Colonic mucosa (tissue), 4 donors: ENCODE measurements around the gene PKNOX2. TPM values are rescaled to one million over a fixed set of nuclear protein-coding genes. Genes with fewer than 3 reads are reported as not detected.

Experiments used
- DNase-seq: peaks from one replicate; pipeline ENCODE4 v3.0.0-alpha.2; 2020
- H3K27ac ChIP-seq: fragments of 200-600 bp; one replicate; pipeline ENCODE4 v1.8.0; 2021
- H3K27me3 ChIP-seq: fragments of 200-600 bp; one replicate; pipeline ENCODE4 v1.8.0; 2021
- H3K36me3 ChIP-seq: fragments of 200-600 bp; one replicate; pipeline ENCODE4 v1.8.0; 2021
- H3K4me1 ChIP-seq: fragments of 200-600 bp; one replicate; pipeline ENCODE4 v1.8.0; 2021; ENCODE audit warnings: mild to moderate bottlenecking
- H3K4me3 ChIP-seq: fragments of 200-600 bp; one replicate; pipeline ENCODE4 v1.8.0; 2021
- H3K9ac ChIP-seq, 2 donors: one replicate each; pipeline ENCODE4 v1.7.0; 2013; ENCODE audit warnings: control low read depth in 2 of 2, low read depth in 2 of 2, low read length in 2 of 2
- H3K9me3 ChIP-seq: fragments of 200-600 bp; one replicate; pipeline ENCODE4 v1.8.0; 2021
- intact Hi-C: fragments of 100-400 bp; cut with DNase I; formaldehyde crosslinking; loops from one replicate; pipeline ENCODE4 v1.14.1; 2022
- total RNA-seq, 2 donors: library from RNA; stranded (reverse); fragmentation: NEBNext Ultra II Directional in 1 of 2; extraction: Animal tissue kit (Norgen Biotek cat#: 25700) in 1 of 2; gene quantifications; one replicate each; pipeline ENCODE4 v1.2.1, GENCODE V29; 2021
- TF ChIP-seq, protein P1 (sequence below): fragments of 200-600 bp; IDR thresholded peaks from one replicate; pipeline ENCODE4 v1.8.0; 2022; ENCODE audit warnings: antibody characterized with exemption, mild to moderate bottlenecking
- donor health status: healthy.
- donor health status: DM: no; HTN: no; CAD: no.
- donor health status: DM: no; HTN: no; CAD: no.

Gene PKNOX2
- total RNA-seq, 2 donors from 2014 or later = 0.52 to 1.3 TPM

GRCh38 chr11:125365196-125365931, 200.8 kb downstream of the PKNOX2 start:
- intact Hi-C loops = no loop called here
- no peak overlapping the region for H3K9ac ChIP-seq

GRCh38 chr11:125367710-125368109, 203.2 kb downstream of the PKNOX2 start:
- H3K9ac ChIP-seq = no peak overlapping the region
- intact Hi-C loops = no loop called here
- no peaks in the 10 kb centered on the region for H3K9me3 ChIP-seq
- H3K36me3 ChIP-seq = no peaks in the 10 kb centered on the region
- TF ChIP-seq, protein P1, sequence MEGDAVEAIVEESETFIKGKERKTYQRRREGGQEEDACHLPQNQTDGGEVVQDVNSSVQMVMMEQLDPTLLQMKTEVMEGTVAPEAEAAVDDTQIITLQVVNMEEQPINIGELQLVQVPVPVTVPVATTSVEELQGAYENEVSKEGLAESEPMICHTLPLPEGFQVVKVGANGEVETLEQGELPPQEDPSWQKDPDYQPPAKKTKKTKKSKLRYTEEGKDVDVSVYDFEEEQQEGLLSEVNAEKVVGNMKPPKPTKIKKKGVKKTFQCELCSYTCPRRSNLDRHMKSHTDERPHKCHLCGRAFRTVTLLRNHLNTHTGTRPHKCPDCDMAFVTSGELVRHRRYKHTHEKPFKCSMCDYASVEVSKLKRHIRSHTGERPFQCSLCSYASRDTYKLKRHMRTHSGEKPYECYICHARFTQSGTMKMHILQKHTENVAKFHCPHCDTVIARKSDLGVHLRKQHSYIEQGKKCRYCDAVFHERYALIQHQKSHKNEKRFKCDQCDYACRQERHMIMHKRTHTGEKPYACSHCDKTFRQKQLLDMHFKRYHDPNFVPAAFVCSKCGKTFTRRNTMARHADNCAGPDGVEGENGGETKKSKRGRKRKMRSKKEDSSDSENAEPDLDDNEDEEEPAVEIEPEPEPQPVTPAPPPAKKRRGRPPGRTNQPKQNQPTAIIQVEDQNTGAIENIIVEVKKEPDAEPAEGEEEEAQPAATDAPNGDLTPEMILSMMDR = no peak
- no peak for DNase-seq
- no peaks in the 10 kb centered on the region for H3K4me1 ChIP-seq
- H3K27me3 ChIP-seq = no peaks in the 10 kb centered on the region
- no peak overlapping the region for H3K4me3 ChIP-seq
- H3K27ac ChIP-seq = no peak overlapping the region

More at GRCh38 chr11:125365196-125365931, 200.8 kb downstream of the PKNOX2 start:
- Histone ChIP-seq H3K27ac (no peak overlapping the region), H3K27me3 (no peaks in the 10 kb centered on the region), H3K4me1 (no peaks in the 10 kb centered on the region), H3K4me3 (no peak overlapping the region), H3K9me3 (no peaks in the 10 kb centered on the region), H3K36me3 (no peaks in the 10 kb centered on the region)
- no peak for DNase-seq
- TF ChIP-seq, protein P1 = no peak

- Histone ChIP-seq H3K27ac (no peak overlapping the region), H3K4me1 (no peaks in the 10 kb centered on the region), H3K9ac (no peak overlapping the region), H3K4me3 (no peak overlapping the region), H3K36me3 (no peaks in the 10 kb centered on the region), H3K9me3 (no peaks in the 10 kb centered on the region), H3K27me3 (no peaks in the 10 kb centered on the region)
- intact Hi-C loops = no loop called here
- no peak for DNase-seq
- TF ChIP-seq, protein P1 = no peak
Measured at GRCh38 chr11:125368757-125369156, 204.2 kb downstream of the PKNOX2 start.

DNA sequence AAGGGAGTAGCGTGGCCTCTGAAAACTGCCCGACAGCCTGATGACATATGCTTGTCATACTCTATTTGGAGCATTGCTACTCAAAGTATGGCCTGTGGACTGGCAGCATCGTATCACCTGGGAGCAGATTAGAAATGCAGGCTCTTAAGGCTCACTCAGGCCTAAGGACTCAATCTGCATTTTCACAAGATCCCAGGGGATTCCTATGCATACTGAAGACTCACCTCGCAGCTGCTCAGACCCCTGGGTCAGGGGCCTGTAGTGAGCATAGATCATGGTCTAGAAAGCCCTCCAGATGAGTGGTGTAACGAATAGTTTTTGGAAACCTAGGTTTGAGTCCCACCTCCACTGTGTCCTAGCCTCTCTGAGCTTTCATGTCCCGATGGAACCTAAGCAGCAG, 205.3 kb downstream of the PKNOX2 start:
- Histone ChIP-seq H3K4me1 (no peaks in the 10 kb centered on the region), H3K36me3 (no peaks in the 10 kb centered on the region), H3K4me3 (no peak overlapping the region), H3K9ac (no peak overlapping the region), H3K9me3 (no peaks in the 10 kb centered on the region), H3K27ac (no peak overlapping the region), H3K27me3 (no peaks in the 10 kb centered on the region)
- no peak for DNase-seq
- TF ChIP-seq, protein P1 = no peak
- intact Hi-C loops = no loop called here

DNA sequence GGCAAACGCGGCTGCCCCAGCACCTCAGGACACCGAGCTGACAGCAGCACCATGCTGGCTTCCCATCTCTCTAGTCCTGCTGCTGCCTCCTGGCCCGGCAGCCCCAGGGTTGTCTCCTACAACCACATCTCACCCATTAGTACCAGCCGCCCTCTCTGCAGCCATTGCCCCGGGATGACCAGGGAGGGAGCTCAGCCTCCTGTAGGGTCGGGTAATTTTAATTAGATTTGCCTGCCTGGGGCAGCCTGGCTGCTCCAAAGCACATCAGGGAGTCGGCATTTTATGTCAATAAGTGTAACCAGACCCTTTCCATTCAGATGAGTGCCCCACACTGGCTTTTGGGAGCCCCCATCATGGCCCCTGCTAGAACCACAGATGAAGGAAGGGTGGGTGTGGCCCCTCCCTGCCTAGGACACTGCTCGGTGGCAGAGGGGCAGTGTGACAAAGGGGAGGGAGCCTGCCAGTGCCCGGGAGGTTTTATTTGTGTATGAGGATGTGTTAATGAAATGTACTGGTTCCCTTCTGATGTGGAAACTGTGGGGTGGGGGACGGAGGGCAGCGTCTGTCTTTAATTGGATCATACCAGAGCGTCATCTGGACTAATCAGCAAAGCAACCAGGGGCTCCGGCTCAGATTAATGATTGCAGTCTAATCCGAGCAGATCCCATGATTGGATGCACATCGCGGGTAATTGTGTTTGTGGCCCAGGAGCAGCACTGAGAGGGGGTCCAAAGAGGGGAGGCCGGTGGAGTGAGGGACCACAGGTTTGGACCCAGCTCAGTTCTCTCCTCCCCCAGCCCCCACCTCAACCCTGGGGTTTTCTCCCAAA, 206.2 kb downstream of the PKNOX2 start:
- no peak for DNase-seq
- no peak overlapping the region for H3K9ac ChIP-seq
- TF ChIP-seq, protein P1 = no peak
- H3K36me3 ChIP-seq = no peaks in the 10 kb centered on the region
- no peak overlapping the region for H3K4me3 ChIP-seq
- H3K9me3 ChIP-seq = no peaks in the 10 kb centered on the region
- no peaks in the 10 kb centered on the region for H3K27me3 ChIP-seq
- no peaks in the 10 kb centered on the region for H3K4me1 ChIP-seq
- intact Hi-C loops = no loop called here
- H3K27ac ChIP-seq = no peak overlapping the region
